HK-2 (cell line): ENCODE results near the gene ZDHHC13.
A peak's percentile ranks its signal among the peaks of the same experiment; 100 is the strongest.

Experiments used
- DNase-seq: peaks from one replicate; pipeline ENCODE4 v3.0.0-alpha.2; 2018; ENCODE audit not compliant: unreplicated experiment

The ZDHHC13 gene

DNA sequence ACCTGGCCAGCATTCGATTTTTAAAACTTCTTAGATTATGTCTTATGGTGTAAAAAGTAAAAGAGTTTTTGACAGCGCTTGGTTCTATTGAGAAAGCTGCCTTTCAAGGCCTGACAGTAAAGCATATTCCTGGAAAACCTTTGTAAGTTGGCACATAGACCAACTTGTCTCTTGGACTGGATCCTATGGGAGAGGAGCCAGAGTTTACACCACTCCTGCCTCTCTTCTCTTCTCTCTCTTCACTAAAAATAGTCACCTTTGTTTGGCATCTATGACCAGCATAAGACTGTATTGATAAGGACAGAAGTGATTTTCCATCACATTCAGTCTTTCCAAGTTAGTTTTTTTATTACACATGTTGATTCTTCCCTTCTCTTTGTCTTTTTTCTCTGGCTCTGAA is 51.1 kb downstream of the ZDHHC13 start:
- DNase-seq = no peak

- no peak for DNase-seq
Measured at GRCh38 chr11:19173004-19173689, 56.2 kb downstream of the ZDHHC13 start.

GRCh38 chr11:19173964-19174638 is 57.1 kb downstream of the ZDHHC13 start:
- no peak for DNase-seq

DNA sequence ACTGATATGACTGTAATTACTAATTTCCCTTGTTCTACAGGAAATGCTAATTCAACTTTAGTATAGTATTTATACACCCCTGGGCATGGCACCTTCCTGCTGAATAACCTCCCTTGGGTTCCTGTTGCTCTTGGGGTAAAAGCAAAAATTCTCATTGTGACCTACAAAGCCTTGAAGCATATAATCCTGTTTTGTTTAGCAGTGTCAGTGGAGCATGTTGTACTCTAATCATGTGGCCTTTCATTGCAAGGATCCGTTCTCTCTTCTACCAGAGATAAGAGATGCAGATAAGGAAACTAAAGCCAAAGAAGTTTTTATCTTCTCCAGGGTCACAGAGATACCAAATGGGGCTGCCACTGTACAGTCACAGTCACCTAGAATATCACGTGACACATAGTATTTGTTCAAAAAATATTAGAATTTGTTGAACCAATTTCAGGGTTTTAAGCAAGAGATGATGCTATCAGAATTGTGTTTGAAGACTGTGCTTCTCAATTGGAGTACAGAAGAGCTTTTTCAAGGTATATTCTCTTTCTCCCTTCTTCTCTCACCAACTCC is 59.7 kb downstream of the ZDHHC13 start:
- DNase-seq = no peak

- DNase-seq = no peak
Measured at GRCh38 chr11:19181531-19182261, 64.7 kb downstream of the ZDHHC13 start.

GRCh38 chr11:19183646-19184045 is 66.7 kb downstream of the ZDHHC13 start:
- no peak for DNase-seq

DNA sequence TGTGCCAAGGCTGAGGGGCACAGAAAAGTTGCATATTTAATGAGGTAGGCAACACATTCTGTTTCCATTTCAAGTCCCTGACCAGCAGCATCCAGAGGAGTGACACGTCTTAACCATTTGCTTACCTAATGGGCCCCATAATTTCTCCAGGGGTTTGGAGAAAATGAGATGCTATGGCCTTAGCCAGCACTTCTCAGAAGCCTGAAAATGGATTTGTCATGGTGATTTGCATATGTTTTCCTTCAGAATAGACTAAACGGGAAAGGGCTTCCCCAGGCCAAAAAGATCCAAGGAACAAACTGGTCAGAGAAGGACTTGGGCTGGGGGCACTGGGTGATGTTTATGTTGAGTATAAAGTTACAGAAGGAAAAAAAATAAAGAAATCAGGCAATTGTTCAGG is 68.1 kb downstream of the ZDHHC13 start:
- no peak for DNase-seq

DNA sequence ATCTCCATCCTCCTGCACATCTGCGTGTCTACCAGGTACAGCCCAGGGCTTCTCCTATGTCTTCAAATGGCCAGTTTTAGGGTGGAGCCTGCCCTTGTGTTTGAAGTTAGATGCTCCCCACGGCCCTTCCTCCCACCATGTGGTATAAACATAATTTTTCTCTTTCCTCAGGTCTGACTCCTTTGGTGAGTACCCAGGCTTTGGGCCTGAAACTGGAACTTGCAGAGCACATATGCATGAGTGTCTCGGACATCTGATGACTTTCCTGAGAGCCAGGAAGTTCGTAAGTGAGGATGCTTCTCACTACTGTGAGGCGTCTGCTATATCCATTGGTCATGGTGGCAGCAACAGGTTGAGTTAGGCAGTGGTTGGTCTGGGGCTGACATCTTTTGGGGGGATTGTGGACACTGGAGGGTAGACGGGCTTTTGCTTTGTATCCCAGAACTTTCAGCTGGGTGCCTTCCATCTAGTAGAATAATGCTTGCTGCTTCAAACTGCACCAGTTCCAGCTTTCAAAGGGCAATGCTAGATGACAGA is 68.6 kb downstream of the ZDHHC13 start:
- DNase-seq = no peak

DNA sequence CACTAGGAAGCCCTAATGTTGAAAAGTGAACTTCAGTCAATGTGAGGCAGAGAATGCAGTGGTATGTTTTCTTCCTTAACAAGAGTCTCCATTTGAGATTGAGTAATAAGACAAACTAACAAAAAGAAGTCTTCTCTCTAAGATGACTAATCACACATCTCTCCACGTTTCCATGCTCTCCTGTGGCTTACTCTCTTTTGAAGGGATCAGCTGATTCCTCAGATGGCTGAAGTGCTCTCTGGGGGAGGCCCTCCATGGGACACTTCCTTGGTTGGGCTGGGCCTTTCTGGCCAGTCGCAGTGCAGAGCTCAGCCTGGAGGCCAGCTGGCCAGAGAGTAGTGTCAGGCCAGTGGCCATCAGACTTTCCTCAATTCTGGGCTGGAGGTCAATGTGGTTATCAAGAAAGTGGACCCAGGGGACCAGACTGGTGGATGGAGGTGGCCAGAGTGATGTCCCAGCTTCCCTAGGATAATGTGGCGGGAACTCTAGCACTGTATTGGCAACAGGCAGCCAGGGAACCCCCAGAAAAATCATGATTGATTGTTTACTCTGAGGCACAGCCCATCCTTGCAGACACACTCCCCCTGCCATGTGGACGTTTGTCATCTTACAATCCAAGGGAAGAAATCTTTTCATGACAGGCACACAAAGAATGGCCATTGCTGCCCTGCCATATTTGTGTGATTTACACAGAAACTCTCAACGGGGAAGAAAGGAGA is 70.3 kb downstream of the ZDHHC13 start:
- DNase-seq = peak; percentile 2

DNA sequence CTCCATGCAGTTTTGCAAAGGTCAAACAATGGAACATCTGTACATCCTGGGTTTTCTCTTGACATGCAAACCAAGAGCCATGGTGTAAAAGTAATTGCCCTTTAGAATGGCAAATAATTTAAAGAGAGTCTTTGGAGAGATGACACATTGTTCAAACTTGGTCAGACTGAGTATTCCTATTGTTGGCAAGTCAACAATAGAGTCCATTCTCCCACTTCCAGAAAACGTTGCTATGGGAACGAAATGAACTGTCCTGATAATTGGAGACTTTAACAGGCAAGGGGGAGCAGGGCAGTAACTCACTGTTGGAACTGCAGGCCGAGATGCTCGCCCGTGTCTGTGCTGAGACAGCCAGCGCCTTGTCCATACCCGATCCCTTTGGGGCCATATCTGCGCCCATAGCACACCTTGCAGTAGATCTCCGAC is 70.9 kb downstream of the ZDHHC13 start:
- no peak for DNase-seq

DNA sequence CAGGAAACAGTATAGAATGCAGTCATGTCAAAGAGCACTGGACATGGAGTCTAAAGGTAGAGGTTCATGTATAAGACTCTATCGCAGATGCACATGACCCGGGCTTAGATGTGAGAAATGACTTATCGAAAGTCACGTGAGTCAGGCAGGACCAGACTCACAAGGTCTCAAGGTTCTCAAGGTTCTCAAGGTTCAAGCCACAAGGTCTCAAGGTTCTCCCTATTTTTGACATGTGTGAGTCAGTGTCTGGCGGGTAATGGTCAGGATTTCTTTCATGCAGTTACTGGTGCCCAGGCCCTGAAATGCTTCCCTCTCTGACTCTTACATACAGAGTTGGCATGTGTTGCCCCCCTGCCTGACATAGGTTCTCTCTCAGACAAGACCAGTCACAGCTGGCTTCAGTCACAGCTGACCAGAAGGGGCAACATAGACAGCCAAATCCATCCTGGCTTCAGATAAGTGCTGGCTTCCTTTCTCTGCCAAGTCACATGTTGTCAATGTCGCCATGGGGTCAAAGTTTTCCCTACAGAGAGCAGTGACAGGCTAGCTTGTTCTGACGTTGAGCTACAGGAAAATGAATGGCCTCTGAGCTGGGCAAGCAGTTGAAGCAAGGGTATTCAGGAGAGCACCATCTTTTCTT is 74.7 kb downstream of the ZDHHC13 start:
- DNase-seq = no peak

GRCh38 chr11:19193916-19194315 is 76.9 kb downstream of the ZDHHC13 start:
- DNase-seq = no peak

DNA sequence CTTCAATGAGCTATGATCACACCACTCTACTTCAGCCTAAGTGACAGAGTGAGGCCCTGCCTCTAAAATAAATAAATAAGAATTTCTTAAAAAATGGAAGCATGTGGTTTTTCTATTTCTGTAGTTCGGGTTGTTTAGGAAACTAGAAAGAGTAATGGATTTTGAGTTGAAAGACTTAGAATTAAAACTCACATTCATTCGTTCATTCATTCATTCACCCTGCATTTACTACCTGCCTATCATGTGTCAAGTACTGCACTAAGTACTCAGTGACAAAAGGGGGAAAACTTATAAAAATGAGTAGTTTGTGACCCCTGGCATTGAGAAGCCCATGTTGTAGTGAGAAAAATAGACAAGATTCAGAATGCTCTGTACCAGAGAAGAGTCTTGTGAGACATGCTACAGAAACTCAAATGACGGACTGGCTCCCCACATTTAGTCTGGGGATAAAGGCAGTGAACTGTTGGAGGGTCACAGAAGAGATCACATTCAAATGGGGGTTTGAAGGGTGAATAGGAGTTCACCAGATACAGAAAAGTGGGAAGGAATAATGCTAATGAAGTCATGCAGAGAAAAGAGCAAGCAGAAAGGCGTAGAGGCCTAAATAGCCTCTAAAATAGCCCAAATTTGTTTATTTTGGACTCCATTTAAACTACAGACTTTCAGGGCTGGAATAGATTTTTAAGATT is 77.8 kb downstream of the ZDHHC13 start:
- no peak for DNase-seq

DNA sequence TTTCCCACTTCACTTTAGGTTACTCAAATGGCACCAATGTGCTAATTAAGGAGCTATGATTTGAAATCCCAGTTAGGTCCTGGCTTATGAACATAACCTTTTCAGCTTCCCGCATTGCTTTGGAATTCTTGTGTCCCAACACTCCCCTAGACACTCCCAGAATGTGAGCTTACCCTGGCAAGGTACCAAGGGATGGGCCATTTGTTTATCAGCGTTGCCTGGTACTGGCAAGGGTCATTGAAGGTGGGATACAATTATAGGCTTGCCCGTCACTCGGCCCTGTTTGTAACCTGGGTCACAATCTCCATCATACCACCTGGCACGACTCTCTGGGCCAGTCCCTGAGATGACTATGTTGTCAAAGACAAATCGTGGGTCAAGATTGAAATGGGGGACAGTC is 79.5 kb downstream of the ZDHHC13 start:
- DNase-seq = no peak

GRCh38 chr11:19199048-19199447 is 82.1 kb downstream of the ZDHHC13 start:
- DNase-seq = no peak

DNA sequence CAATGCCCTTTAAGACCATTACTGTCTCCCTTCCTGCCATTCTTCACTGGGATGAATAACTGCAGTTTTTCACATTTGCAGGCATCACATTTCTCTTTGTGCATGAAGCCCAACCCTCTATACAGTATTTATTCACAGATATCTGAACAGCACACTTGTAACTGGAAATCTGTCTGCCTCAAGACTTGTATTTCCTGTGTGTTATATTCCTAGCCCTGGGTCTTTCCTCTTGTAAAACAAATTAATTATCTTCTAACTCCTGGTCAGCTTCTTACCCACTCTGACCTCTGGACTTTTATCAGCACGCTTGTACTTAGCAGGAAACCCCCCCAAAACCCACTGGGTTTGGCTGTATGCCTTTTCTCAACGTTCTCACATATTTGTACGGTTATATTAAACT is 82.8 kb downstream of the ZDHHC13 start:
- DNase-seq = no peak

DNA sequence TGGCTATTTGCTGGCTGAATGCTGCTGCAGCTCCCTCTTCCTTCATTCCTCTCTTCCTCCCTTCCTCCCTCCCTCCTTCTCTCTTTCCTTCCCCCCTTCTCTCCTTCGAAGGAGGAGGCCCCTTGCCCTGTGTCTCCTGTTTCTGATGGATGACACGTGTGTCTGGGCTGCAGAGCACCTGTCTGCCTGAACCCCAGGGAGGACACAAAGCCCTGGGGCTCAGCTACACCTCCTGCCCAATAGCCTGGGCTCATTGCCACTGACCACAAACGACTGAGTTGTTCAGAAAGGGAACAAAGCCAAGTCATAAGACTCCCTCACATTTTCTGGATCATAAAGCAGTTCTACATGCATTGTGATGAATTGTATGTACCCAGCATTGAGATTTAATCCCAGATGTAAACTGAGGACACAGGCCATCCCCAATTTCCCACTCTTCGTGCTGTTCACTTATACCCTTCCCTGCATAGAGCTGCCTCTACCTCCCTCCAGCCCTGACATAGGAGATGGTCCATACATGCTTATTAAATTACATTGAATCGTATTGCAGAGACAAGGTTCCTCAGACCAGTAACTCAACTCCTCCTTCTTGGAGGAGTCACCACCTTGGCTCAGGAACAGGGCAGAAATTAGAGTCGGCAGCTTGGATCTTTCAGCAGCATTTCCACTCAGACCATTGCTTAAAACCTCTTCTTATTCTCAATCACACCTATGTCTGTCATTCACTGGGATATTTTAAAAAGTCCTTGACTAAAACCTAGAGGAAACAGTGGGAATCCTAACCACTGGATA is 83.6 kb downstream of the ZDHHC13 start:
- DNase-seq = peak; percentile 2

DNA sequence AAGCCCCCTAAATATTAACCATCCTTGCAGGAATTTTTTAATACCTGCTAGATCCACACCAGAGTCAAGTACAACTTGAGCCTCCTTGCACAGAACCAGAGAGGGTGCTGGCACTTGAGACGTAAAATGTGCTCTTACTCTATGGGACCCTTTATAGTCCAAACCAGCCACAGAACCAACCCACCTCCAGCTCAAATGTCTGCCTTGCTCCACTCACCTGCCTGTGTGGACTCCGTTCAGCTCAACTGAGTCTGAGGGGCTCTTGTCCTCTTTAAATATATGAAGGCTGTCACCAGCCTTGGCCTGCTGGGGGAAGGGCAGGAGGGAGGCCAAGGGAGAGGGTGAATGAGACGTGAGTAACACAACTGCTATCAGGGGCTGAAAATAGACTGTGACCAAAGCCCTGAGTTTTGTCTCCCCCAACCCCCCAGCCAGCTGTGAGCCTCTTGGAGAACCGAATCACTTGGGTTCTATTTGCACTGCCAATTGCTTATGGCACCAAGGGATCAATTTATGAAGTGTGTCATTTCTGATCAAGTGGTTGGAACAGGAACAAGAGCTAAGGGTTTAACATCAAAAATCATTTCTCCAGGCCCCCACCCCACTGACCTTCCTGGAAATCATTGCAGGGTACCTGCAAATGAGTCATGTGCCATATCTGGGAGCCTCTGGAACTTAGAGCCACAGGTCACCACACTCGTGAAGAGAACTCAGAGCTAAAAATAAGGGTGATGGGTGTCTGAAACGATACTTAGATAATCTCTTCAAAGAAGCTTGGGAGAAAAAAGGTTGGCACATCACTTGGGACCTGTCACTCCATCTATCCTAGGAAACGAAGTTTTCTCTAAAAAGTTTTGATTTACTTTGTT is 85.0 kb downstream of the ZDHHC13 start, which contains the start of gene CSRP3:
Gene CSRP3, minus strand, starts transcription at position 247 of the 869 bp plus-strand sequence. CDS start 9,535 bp downstream, outside the sequence.
- DNase-seq = no peak

GRCh38 chr11:19204836-19205235 is 87.9 kb downstream of the ZDHHC13 start:
- DNase-seq = no peak
